HEK293 (cell line): Measurements from ENCODE around the gene WNT6.

Experiments
- CTCF ChIA-PET: fragments of 350-600 bp; formaldehyde crosslinking; extraction: SDS; loops from one replicate; lab custom pipeline; 2021; ENCODE audit warnings: antibody characterized with exemption; lab: Yijun Ruan, JAX
- POLR2A ChIA-PET: fragments of 300-600 bp; formaldehyde crosslinking; extraction: SDS; loops from one replicate; lab custom pipeline; 2020; ENCODE audit warnings: antibody characterized with exemption, inconsistent platforms; lab: Yijun Ruan, JAX
- H3K27ac ChIP-seq: fragments of 200-500 bp; sonication (Bioruptor generic); 2 replicates; pipeline ENCODE4 v1.5.1; 2014; ENCODE audit warnings: low read depth, low read length, control low read depth, inconsistent platforms; ENCODE audit errors: extremely low read depth
- H3K36me3 ChIP-seq, 2 experiments: fragments of 200-500 bp in 1 of 2; sonication (Bioruptor generic) in 1 of 2; 1 replicate in 1 of 2; 2 replicates in 1 of 2; pipeline ENCODE4 v1.5.1; 2014 to 2017; ENCODE audit warnings: inconsistent platforms in 2 of 2, low read length in 2 of 2; ENCODE audit not compliant: control insufficient read depth in 2 of 2, insufficient read depth in 1 of 2
- H3K4me1 ChIP-seq: fragments of 200-500 bp; sonication (Bioruptor generic); 2 replicates; pipeline ENCODE4 v1.5.1; 2014; ENCODE audit warnings: mild to moderate bottlenecking, low read length, inconsistent platforms; ENCODE audit not compliant: control insufficient read depth, insufficient read depth
- H3K4me3 ChIP-seq: 2 replicates; pipeline ENCODE4 v1.5.1; 2011; ENCODE audit warnings: low read depth, mild to moderate bottlenecking, control low read depth, low read length, moderate library complexity
- H3K9me3 ChIP-seq: fragments of 200-500 bp; sonication (Bioruptor generic); 2 replicates; pipeline ENCODE4 v1.5.1; 2014; ENCODE audit warnings: low read depth, low read length, inconsistent platforms; ENCODE audit not compliant: control insufficient read depth, insufficient read depth
- MEIS1 ChIP-seq: sonication (generic); formaldehyde crosslinking; IDR thresholded peaks from 2 replicates; pipeline ENCODE4 v1.8.1; 2022; ENCODE audit warnings: missing genetic modification reagents, mild to moderate bottlenecking, borderline replicate concordance
- PRDM2 ChIP-seq: fragments of 450-650 bp; formaldehyde crosslinking; IDR thresholded peaks from 2 replicates; pipeline ENCODE4 v1.5.1; 2016; ENCODE audit warnings: missing biosample characterization, missing genetic modification characterization, borderline replicate concordance
- ZNF324 ChIP-seq: fragments of 450-650 bp; formaldehyde crosslinking; IDR thresholded peaks from 2 replicates; pipeline ENCODE4 v1.5.1; 2016; ENCODE audit warnings: missing biosample characterization, missing genetic modification characterization
- ZNF341 ChIP-seq: fragments of 450-650 bp; formaldehyde crosslinking; IDR thresholded peaks from 2 replicates; pipeline ENCODE4; 2016; ENCODE audit warnings: low read depth, missing biosample characterization, missing genetic modification characterization
- ZNF423 ChIP-seq: fragments of 450-650 bp; formaldehyde crosslinking; IDR thresholded peaks from 2 replicates; pipeline ENCODE4 v1.5.1; 2016; ENCODE audit warnings: missing biosample characterization, missing genetic modification characterization
- ZNF544 ChIP-seq: fragments of 450-650 bp; formaldehyde crosslinking; IDR thresholded peaks from 2 replicates; pipeline ENCODE4 v1.5.0; 2017; ENCODE audit warnings: missing biosample characterization, missing genetic modification characterization
- ZNF837 ChIP-seq: fragments of 450-650 bp; formaldehyde crosslinking; IDR thresholded peaks from 2 replicates; pipeline ENCODE4 v1.5.1; 2016; ENCODE audit warnings: missing biosample characterization, missing genetic modification characterization
- TF ChIP-seq, protein P1 (sequence below): fragments of 450-650 bp; formaldehyde crosslinking; IDR thresholded peaks from 2 replicates; pipeline ENCODE4 v1.5.1; 2017; ENCODE audit warnings: missing biosample characterization, missing genetic modification characterization
- TF ChIP-seq, protein P2 (sequence below): sonication (generic); formaldehyde crosslinking; IDR thresholded peaks from 2 replicates; pipeline ENCODE4 v1.8.1; 2022; ENCODE audit warnings: mild to moderate bottlenecking, moderate library complexity, missing genetic modification reagents
- TF ChIP-seq, protein P3 (sequence below): fragments of 450-650 bp; formaldehyde crosslinking; IDR thresholded peaks from 2 replicates; pipeline ENCODE4 v1.5.1; 2016; ENCODE audit warnings: missing biosample characterization, missing genetic modification characterization

The WNT6 gene

GRCh38 chr2:218861645-218862318, 2.2 kb downstream of the WNT6 start:
- H3K4me1 ChIP-seq = peaks cover 13% of the 10 kb centered on the region
- no peak overlapping the region for H3K27ac ChIP-seq
- CTCF ChIA-PET = interaction anchor here (0.5 to 10.4 kb wide), 4 partner anchors 14 to 118 kb away, joined by 4 to 71 read pairs (median 6); no protein-coding TSS in a partner anchor
- H3K4me3 ChIP-seq = no peak overlapping the region
- H3K9me3 ChIP-seq = no peaks in the 10 kb centered on the region
- H3K36me3 ChIP-seq = no peaks in the 10 kb centered on the region
- POLR2A ChIA-PET = interaction anchor here (1.5 kb wide), 1 partner anchor 35 kb away, joined by 3 read pairs; no protein-coding TSS in a partner anchor
- TF ChIP-seq, protein P1, sequence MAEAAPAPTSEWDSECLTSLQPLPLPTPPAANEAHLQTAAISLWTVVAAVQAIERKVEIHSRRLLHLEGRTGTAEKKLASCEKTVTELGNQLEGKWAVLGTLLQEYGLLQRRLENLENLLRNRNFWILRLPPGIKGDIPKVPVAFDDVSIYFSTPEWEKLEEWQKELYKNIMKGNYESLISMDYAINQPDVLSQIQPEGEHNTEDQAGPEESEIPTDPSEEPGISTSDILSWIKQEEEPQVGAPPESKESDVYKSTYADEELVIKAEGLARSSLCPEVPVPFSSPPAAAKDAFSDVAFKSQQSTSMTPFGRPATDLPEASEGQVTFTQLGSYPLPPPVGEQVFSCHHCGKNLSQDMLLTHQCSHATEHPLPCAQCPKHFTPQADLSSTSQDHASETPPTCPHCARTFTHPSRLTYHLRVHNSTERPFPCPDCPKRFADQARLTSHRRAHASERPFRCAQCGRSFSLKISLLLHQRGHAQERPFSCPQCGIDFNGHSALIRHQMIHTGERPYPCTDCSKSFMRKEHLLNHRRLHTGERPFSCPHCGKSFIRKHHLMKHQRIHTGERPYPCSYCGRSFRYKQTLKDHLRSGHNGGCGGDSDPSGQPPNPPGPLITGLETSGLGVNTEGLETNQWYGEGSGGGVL (tag by site-specific recombination) = no peak
- TF ChIP-seq MEIS1 = no peak
- TF ChIP-seq, protein P2, sequence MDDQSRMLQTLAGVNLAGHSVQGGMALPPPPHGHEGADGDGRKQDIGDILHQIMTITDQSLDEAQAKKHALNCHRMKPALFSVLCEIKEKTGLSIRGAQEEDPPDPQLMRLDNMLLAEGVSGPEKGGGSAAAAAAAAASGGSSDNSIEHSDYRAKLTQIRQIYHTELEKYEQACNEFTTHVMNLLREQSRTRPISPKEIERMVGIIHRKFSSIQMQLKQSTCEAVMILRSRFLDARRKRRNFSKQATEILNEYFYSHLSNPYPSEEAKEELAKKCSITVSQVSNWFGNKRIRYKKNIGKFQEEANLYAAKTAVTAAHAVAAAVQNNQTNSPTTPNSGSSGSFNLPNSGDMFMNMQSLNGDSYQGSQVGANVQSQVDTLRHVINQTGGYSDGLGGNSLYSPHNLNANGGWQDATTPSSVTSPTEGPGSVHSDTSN (CRISPR knock-in tag) = no peak
- no peak for TF ChIP-seq ZNF544 (tag by site-specific recombination)
- TF ChIP-seq PRDM2 (tag by site-specific recombination) = no peak
- TF ChIP-seq ZNF837 (tag by site-specific recombination) = no peak
- TF ChIP-seq, protein P3, sequence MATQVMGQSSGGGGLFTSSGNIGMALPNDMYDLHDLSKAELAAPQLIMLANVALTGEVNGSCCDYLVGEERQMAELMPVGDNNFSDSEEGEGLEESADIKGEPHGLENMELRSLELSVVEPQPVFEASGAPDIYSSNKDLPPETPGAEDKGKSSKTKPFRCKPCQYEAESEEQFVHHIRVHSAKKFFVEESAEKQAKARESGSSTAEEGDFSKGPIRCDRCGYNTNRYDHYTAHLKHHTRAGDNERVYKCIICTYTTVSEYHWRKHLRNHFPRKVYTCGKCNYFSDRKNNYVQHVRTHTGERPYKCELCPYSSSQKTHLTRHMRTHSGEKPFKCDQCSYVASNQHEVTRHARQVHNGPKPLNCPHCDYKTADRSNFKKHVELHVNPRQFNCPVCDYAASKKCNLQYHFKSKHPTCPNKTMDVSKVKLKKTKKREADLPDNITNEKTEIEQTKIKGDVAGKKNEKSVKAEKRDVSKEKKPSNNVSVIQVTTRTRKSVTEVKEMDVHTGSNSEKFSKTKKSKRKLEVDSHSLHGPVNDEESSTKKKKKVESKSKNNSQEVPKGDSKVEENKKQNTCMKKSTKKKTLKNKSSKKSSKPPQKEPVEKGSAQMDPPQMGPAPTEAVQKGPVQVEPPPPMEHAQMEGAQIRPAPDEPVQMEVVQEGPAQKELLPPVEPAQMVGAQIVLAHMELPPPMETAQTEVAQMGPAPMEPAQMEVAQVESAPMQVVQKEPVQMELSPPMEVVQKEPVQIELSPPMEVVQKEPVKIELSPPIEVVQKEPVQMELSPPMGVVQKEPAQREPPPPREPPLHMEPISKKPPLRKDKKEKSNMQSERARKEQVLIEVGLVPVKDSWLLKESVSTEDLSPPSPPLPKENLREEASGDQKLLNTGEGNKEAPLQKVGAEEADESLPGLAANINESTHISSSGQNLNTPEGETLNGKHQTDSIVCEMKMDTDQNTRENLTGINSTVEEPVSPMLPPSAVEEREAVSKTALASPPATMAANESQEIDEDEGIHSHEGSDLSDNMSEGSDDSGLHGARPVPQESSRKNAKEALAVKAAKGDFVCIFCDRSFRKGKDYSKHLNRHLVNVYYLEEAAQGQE = no peak

- peak; percentile 43; the same call in 1 of the 2 replicates for TF ChIP-seq ZNF341 (tag by site-specific recombination)
- no peak for TF ChIP-seq ZNF423 (tag by site-specific recombination)
- no peak for TF ChIP-seq ZNF324 (tag by site-specific recombination)
- POLR2A ChIA-PET = no interaction called here
- H3K27ac ChIP-seq = no peak overlapping the region
- H3K9me3 ChIP-seq = no peaks in the 10 kb centered on the region
- CTCF ChIA-PET = interaction anchor here (0.9 to 10.4 kb wide), 2 partner anchors 13 to 35 kb away, joined by 3 to 71 read pairs; no protein-coding TSS in a partner anchor
- no peak overlapping the region for H3K4me3 ChIP-seq
- H3K36me3 ChIP-seq = no peaks in the 10 kb centered on the region
- peaks cover 4% of the 10 kb centered on the region for H3K4me1 ChIP-seq
Measured at GRCh38 chr2:218863021-218863520, 3.5 kb downstream of the WNT6 start.
